ENCODE results near the gene CREB3. TPM values are rescaled to one million over a fixed set of nuclear protein-coding genes. Genes with fewer than 3 reads are reported as not detected.
A peak's percentile ranks its signal among the peaks of the same experiment; 100 is the strongest.

CREB3 gene
- total RNA-seq, 1 experiment from 2014 or later = 27.3 TPM

GRCh38 chr9:35696520-35697215 is 35.8 kb upstream of the CREB3 start:
- Histone ChIP-seq H3K56ac (ENCODE audit: insufficient read length, low read depth, low read length) (no peak overlapping the region), H3K9ac (ENCODE audit: extremely low read depth, insufficient read length, low read length) (no peak overlapping the region), H3K18ac (ENCODE audit: insufficient read length, low read depth, low read length) (no peak overlapping the region), H3K14ac (ENCODE audit: insufficient read depth, low read length) (no peak overlapping the region), H2BK15ac (ENCODE audit: low read depth, low read length) (no peak overlapping the region), H3T11ph (ENCODE audit: low read length) (no peak overlapping the region), H4K20me1 (ENCODE audit: control insufficient read depth, insufficient read depth, insufficient read length) (no peaks in the 10 kb centered on the region), H3K9me3 (ENCODE audit: control insufficient read depth, low read depth, low read length) (no peaks in the 10 kb centered on the region), H4K5ac (ENCODE audit: insufficient read length, low read depth, low read length) (no peak overlapping the region), H2BK120ac (ENCODE audit: low read depth, low read length, poor library complexity, severe bottlenecking) (no peak overlapping the region), H3K4me1 (ENCODE audit: insufficient read depth, low read length) (no peaks in the 10 kb centered on the region), H3K79me1 (ENCODE audit: insufficient read depth, low read depth, low read length, poor library complexity, severe bottlenecking) (no peaks in the 10 kb centered on the region), H3K79me2 (ENCODE audit: insufficient read depth, low read length) (no peaks in the 10 kb centered on the region), H2BK12ac (ENCODE audit: insufficient read length, low read depth, low read length) (no peak overlapping the region), H2BK5ac (ENCODE audit: insufficient read length, low read length) (no peak overlapping the region), H4K8ac (replicated peaks; ENCODE audit: insufficient read length, low read depth, low read length) (no peak overlapping the region), H2AFZ (ENCODE audit: low read length) (no peak overlapping the region), H3K27ac (ENCODE audit: insufficient read length, low read depth, low read length) (no peak overlapping the region), H3K4me2 (ENCODE audit: insufficient read depth, insufficient read length, low read length) (no peak overlapping the region), H3K23me2 (ENCODE audit: insufficient read length, low read depth, low read length, poor library complexity, severe bottlenecking) (no peaks in the 10 kb centered on the region), H2BK20ac (ENCODE audit: low read depth, low read length, poor library complexity, severe bottlenecking) (no peak overlapping the region), H3K4ac (ENCODE audit: low read depth, low read length) (no peak overlapping the region), H3K27me3 (ENCODE audit: insufficient read depth, low read length) (no peaks in the 10 kb centered on the region), H4K91ac (ENCODE audit: insufficient read length, low read depth, low read length) (no peak overlapping the region), H3K23ac (ENCODE audit: insufficient read length, low read depth, low read length) (no peak overlapping the region), H2AK5ac (ENCODE audit: insufficient read length, low read length) (no peak overlapping the region)
- peak; percentile 93 for TF ChIP-seq CTCF (conservative IDR thresholded peaks at IDR 0.05)
- Mint-ChIP-seq H3K9me3 (no peaks in the 10 kb centered on the region), H3K27ac (peak overlapping the region in 1 of 3 experiments; percentile 45; a peak in 2 of 7 replicates), H3K4me1 (peaks cover 4 to 5% of the 10 kb centered on the region in 2 experiments), H3K36me3 (ENCODE audit: insufficient read depth in 1 of 3, low read depth in 3 of 3) (peaks cover 2 to 10% (median 5%) of the 10 kb centered on the region in 3 experiments; a peak in 6 of 7 replicates), H3K4me3 (no peak overlapping the region; a peak in 1 of 5 replicates), H3K27me3 (ENCODE audit: low read depth) (no peaks in the 10 kb centered on the region; the same call in 1 of the 2 replicates)
- no CpG with 5 or more reads among the region's 9 CpGs for WGBS (ENCODE audit: extremely low coverage, insufficient read length, low lambda C conversion rate)
- peak; percentile 80 for DNase-seq

Measured in H9 (cell line).